ENCODE data around the gene TMEM11.

TMEM11 gene

GRCh38 chr17:21214015-21214776 lies at the start of gene TMEM11:
Gene TMEM11, minus strand, starts transcription at chr17:21214161. Its CDS starts 9 bp downstream, at chr17:21214152.
- Histone ChIP-seq H3K4me3 (ENCODE audit: low read length in 2 of 2) (peak within 1 kb of the TSS; percentile 93), H3K36me3 (ENCODE audit: control insufficient read depth in 2 of 2, insufficient read depth in 2 of 2, low read length in 2 of 2) (peaks cover 6 to 8% of the 10 kb centered on the region in 2 donors), H3K27ac (ENCODE audit: low read length) (peak within 1 kb of the TSS; percentile 91), H3K9me3 (ENCODE audit: control insufficient read depth in 2 of 2, low read length in 2 of 2) (no peaks in the 10 kb centered on the region), H3K9ac (ENCODE audit: low read length in 2 of 2) (peak within 1 kb of the TSS; percentile 94 to 95), H3K27me3 (ENCODE audit: control insufficient read depth in 1 of 2, insufficient read depth in 2 of 2, low read length in 2 of 2) (no peaks in the 10 kb centered on the region), H3K4me1 (ENCODE audit: control insufficient read depth, insufficient read depth, low read length) (peaks cover 33% of the 10 kb centered on the region)

DNA sequence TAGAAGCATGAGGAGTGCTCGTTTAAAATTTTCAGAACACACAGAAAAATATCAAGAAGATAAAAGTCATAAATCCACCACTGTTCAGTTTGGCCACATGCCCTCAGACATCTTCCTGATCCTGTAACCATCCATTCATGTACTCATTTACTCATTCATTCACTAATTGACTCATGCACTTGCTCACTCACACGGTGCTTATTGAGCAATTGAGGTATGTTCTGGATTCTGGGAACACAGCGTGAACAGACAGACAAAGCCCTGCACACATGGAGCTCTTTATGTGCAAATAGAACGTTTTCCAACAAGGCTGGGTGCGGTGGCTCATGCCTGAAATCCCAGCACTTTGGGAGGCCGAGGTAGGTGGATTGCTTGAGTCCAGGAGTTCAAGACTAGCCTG lies 49.4 kb upstream of the TMEM11 start:
- H3K27ac ChIP-seq (ENCODE audit: low read length) = no peak overlapping the region
- peaks cover 3% of the 10 kb centered on the region for H3K4me1 ChIP-seq (ENCODE audit: control insufficient read depth, insufficient read depth, low read length)
- no peak overlapping the region for H3K4me3 ChIP-seq (ENCODE audit: low read length in 2 of 2)
- H3K36me3 ChIP-seq (ENCODE audit: control insufficient read depth in 2 of 2, insufficient read depth in 2 of 2, low read length in 2 of 2) = no peaks in the 10 kb centered on the region
- no peaks in the 10 kb centered on the region for H3K27me3 ChIP-seq (ENCODE audit: control insufficient read depth in 1 of 2, insufficient read depth in 2 of 2, low read length in 2 of 2)
- no peaks in the 10 kb centered on the region for H3K9me3 ChIP-seq (ENCODE audit: control insufficient read depth in 2 of 2, low read length in 2 of 2)
- H3K9ac ChIP-seq (ENCODE audit: low read length in 2 of 2) = no peak overlapping the region

- no peaks in the 10 kb centered on the region for H3K27me3 ChIP-seq (ENCODE audit: control insufficient read depth in 1 of 2, insufficient read depth in 2 of 2, low read length in 2 of 2)
- H3K9ac ChIP-seq (ENCODE audit: low read length in 2 of 2) = no peak overlapping the region
- no peak overlapping the region for H3K27ac ChIP-seq (ENCODE audit: low read length)
- no peaks in the 10 kb centered on the region for H3K36me3 ChIP-seq (ENCODE audit: control insufficient read depth in 2 of 2, insufficient read depth in 2 of 2, low read length in 2 of 2)
- H3K9me3 ChIP-seq (ENCODE audit: control insufficient read depth in 2 of 2, low read length in 2 of 2) = no peaks in the 10 kb centered on the region
- H3K4me1 ChIP-seq (ENCODE audit: control insufficient read depth, insufficient read depth, low read length) = peaks cover 3% of the 10 kb centered on the region
- no peak overlapping the region for H3K4me3 ChIP-seq (ENCODE audit: low read length in 2 of 2)
These were observed 48.5 kb upstream of the TMEM11 start for GRCh38 chr17:21262259-21262993.

- Histone ChIP-seq H3K36me3 (ENCODE audit: control insufficient read depth in 2 of 2, insufficient read depth in 2 of 2, low read length in 2 of 2) (no peaks in the 10 kb centered on the region), H3K4me1 (ENCODE audit: control insufficient read depth, insufficient read depth, low read length) (peaks cover 9% of the 10 kb centered on the region), H3K9ac (ENCODE audit: low read length in 2 of 2) (no peak overlapping the region), H3K9me3 (ENCODE audit: control insufficient read depth in 2 of 2, low read length in 2 of 2) (no peaks in the 10 kb centered on the region), H3K4me3 (ENCODE audit: low read length in 2 of 2) (no peak overlapping the region), H3K27ac (ENCODE audit: low read length) (no peak overlapping the region), H3K27me3 (ENCODE audit: control insufficient read depth in 1 of 2, insufficient read depth in 2 of 2, low read length in 2 of 2) (no peaks in the 10 kb centered on the region)
These were observed 44.6 kb upstream of the TMEM11 start for GRCh38 chr17:21258593-21258992.

- Histone ChIP-seq H3K4me1 (ENCODE audit: control insufficient read depth, insufficient read depth, low read length) (peaks cover 30% of the 10 kb centered on the region), H3K4me3 (ENCODE audit: low read length in 2 of 2) (peak overlapping the region; percentile 76 to 77), H3K27ac (ENCODE audit: low read length) (peak overlapping the region; percentile 46), H3K9me3 (ENCODE audit: control insufficient read depth in 2 of 2, low read length in 2 of 2) (no peaks in the 10 kb centered on the region), H3K27me3 (ENCODE audit: control insufficient read depth in 1 of 2, insufficient read depth in 2 of 2, low read length in 2 of 2) (no peaks in the 10 kb centered on the region), H3K36me3 (ENCODE audit: control insufficient read depth in 2 of 2, insufficient read depth in 2 of 2, low read length in 2 of 2) (no peaks in the 10 kb centered on the region), H3K9ac (ENCODE audit: low read length in 2 of 2) (peak overlapping the region; percentile 67 to 72)
These were observed 39.9 kb upstream of the TMEM11 start for GRCh38 chr17:21253646-21254441.

DNA sequence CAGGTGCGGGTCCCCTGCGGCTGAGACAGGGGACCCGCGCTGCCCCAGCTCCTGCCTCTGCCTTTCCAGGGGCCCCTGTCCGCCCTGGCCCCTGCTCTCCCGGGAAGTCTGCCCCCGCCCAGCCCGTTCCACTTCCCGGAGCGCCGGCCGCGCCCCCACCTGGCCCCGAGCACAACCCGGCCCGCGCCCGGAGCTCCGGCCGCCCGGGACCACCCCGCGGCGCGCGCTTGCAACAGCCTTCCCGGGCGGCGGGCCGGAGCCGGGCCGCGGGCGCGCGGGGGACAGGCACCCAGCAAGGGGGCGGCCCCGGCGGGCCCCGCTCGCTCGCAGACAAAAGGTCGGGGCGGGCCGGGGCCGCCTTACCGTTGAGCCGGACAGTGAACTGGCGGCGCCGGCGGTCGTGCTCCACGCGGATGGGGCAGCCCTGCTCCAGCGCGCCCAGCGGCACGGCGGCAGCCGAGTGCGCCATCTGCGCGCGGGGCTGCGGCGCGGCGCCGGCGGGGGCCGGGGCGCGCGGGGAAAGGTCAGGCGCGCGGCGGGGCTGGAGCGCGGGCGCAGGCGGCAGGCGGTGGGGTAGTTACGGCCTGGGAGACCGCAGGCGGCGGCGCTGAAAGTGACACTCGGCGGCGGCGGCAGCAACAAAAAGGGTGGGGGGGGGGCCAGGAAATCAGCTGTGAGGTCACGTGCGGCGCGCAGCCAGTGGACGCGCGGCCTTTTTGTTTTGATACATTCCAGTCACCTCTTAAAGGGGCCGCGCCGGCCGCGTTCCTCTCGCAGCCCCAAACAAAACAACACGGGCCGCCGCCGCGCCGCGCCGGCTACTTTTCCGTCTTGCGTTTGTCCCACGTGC lies 39.1 kb upstream of the TMEM11 start, which contains the start of gene NATD1:
Gene NATD1 (minus strand): TSS at position 615 of the 850 bp plus-strand sequence. CDS start 146 bp downstream, at position 469.
- no peaks in the 10 kb centered on the region for H3K27me3 ChIP-seq (ENCODE audit: control insufficient read depth in 1 of 2, insufficient read depth in 2 of 2, low read length in 2 of 2)
- H3K9me3 ChIP-seq (ENCODE audit: control insufficient read depth in 2 of 2, low read length in 2 of 2) = no peaks in the 10 kb centered on the region
- H3K27ac ChIP-seq (ENCODE audit: low read length) = peak within 1 kb of the TSS; percentile 46

DNA sequence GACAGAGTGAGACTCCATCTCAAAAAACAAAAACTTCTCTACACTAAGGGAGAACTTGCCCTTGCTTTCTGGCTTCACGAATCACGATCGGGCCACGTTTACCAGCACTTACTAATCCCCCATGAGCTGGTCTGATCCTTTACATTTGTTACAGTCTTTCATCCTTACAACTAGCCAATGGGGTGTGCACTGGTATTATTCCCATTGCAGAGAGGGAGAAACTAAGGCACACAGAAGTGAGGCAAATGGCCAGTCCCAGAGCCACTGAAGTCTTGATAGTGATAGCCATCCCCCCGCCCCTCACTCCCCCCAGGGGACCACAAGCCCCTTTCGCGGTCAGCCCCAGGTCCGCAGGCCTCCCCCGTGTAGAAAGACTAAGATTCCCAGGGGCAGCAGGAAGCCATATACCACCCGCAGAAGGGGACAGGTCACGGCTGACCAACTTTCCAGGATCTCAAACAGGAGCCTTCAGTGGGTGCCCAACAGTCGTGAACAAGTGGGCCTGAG lies 38.4 kb upstream of the TMEM11 start:
- H3K4me3 ChIP-seq (ENCODE audit: low read length in 2 of 2) = peak overlapping the region; percentile 71 to 76

More for the DNA sequence above, 39.1 kb upstream of the TMEM11 start, which contains the start of gene NATD1:
- Histone ChIP-seq H3K9ac (ENCODE audit: low read length in 2 of 2) (peak within 1 kb of the TSS; percentile 74 to 82), H3K4me3 (ENCODE audit: low read length in 2 of 2) (peak within 1 kb of the TSS; percentile 76 to 77), H3K4me1 (ENCODE audit: control insufficient read depth, insufficient read depth, low read length) (peaks cover 35% of the 10 kb centered on the region), H3K36me3 (ENCODE audit: control insufficient read depth in 2 of 2, insufficient read depth in 2 of 2, low read length in 2 of 2) (no peaks in the 10 kb centered on the region)

DNA sequence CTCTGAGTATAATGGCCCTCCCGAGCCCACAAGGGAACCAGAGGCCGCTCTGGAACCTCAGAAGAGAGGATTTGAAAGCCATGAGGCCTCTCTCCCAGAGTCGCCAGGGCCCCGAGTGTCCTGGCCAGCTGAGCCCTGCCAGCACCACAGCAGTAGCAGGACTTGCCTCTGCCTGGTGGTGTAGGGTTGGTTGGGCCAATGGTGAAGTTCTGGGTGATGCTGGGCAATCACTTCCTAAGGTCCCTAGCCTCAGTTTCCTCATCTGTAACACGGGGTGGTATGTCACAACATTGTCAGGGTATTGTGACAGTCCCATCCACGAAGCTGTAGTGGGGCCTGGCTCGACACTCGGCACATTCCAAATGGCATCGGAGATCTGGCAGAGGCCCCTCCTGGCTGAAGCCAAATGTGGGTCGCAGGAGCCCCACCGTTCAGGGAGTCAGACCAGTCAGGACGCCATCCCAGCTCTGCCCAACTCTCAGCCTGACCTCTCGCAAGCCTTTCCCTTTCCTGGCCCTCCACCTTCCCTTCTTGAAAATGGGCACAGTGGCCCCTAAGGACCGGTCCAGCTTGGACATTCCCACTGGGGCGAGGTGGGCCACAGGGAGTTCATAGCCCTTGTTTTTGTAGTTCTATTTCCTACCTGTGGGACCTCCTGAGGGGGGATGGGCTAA lies 37.5 kb upstream of the TMEM11 start:
- peak overlapping the region in 1 of 2 donors; percentile 8 for H3K4me3 ChIP-seq (ENCODE audit: low read length in 2 of 2)
- H3K4me1 ChIP-seq (ENCODE audit: control insufficient read depth, insufficient read depth, low read length) = peaks cover 35% of the 10 kb centered on the region
- H3K9ac ChIP-seq (ENCODE audit: low read length in 2 of 2) = peak overlapping the region; percentile 13 to 17
- no peaks in the 10 kb centered on the region for H3K36me3 ChIP-seq (ENCODE audit: control insufficient read depth in 2 of 2, insufficient read depth in 2 of 2, low read length in 2 of 2)
- H3K27me3 ChIP-seq (ENCODE audit: control insufficient read depth in 1 of 2, insufficient read depth in 2 of 2, low read length in 2 of 2) = no peaks in the 10 kb centered on the region
- H3K9me3 ChIP-seq (ENCODE audit: control insufficient read depth in 2 of 2, low read length in 2 of 2) = no peaks in the 10 kb centered on the region
- no peak overlapping the region for H3K27ac ChIP-seq (ENCODE audit: low read length)

More for the DNA sequence above, 38.4 kb upstream of the TMEM11 start:
- Histone ChIP-seq H3K4me1 (ENCODE audit: control insufficient read depth, insufficient read depth, low read length) (peaks cover 35% of the 10 kb centered on the region), H3K9ac (ENCODE audit: low read length in 2 of 2) (peak overlapping the region; percentile 74 to 82), H3K27ac (ENCODE audit: low read length) (no peak overlapping the region), H3K36me3 (ENCODE audit: control insufficient read depth in 2 of 2, insufficient read depth in 2 of 2, low read length in 2 of 2) (no peaks in the 10 kb centered on the region), H3K27me3 (ENCODE audit: control insufficient read depth in 1 of 2, insufficient read depth in 2 of 2, low read length in 2 of 2) (no peaks in the 10 kb centered on the region), H3K9me3 (ENCODE audit: control insufficient read depth in 2 of 2, low read length in 2 of 2) (no peaks in the 10 kb centered on the region)

DNA sequence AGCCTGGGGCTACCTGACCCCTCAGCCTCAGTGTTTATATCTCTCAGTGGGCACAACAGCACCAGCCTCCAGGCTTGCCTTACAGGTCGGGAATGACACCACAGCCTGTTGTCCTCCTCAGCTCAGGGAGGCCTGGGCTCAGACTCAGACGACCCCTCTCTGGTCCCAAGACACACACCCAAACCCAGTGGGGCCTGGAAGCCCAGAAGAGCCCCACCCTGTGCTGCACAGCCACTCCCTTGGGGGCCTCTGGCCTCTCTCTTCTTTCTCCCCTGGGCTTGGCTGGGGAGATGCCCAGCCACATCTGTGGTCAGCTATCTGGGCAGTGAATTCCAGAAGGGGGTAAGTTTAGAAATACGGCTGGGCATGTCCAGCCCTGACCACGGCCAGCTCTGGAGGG lies 36.9 kb upstream of the TMEM11 start:
- no peak overlapping the region for H3K9ac ChIP-seq (ENCODE audit: low read length in 2 of 2)
- peaks cover 35% of the 10 kb centered on the region for H3K4me1 ChIP-seq (ENCODE audit: control insufficient read depth, insufficient read depth, low read length)
- H3K4me3 ChIP-seq (ENCODE audit: low read length in 2 of 2) = no peak overlapping the region

More for the DNA sequence above, 36.9 kb upstream of the TMEM11 start:
- Histone ChIP-seq H3K27ac (ENCODE audit: low read length) (no peak overlapping the region), H3K27me3 (ENCODE audit: control insufficient read depth in 1 of 2, insufficient read depth in 2 of 2, low read length in 2 of 2) (no peaks in the 10 kb centered on the region), H3K9me3 (ENCODE audit: control insufficient read depth in 2 of 2, low read length in 2 of 2) (no peaks in the 10 kb centered on the region), H3K36me3 (ENCODE audit: control insufficient read depth in 2 of 2, insufficient read depth in 2 of 2, low read length in 2 of 2) (no peaks in the 10 kb centered on the region)

All from stomach smooth muscle (tissue), 2 donors.